HG03571 (cell line): ENCODE results near the gene MAP3K14.
A peak's percentile ranks its signal among the peaks of the same experiment; 100 is the strongest.
"Not testable (repeated sequence)": the region's sequence is repeated elsewhere in the genome, so short reads cannot be mapped to it uniquely, and the experiment has no call there.

Source experiments
- ATAC-seq: cut with Tn5 transposase; IDR thresholded peaks from one replicate; pipeline ENCODE4 v1.9.1; 2021; ENCODE audit not compliant: unreplicated experiment

The MAP3K14 gene

GRCh38 chr17:45316434-45317110 lies at the start of gene MAP3K14:
Gene MAP3K14, minus strand, starts transcription at chr17:45317020. Its CDS starts 26,275 bp downstream, at chr17:45290745.
- ATAC-seq, result peak; percentile 13

GRCh38 chr17:45366049-45366448 lies 49.2 kb upstream of the MAP3K14 start:
- ATAC-seq, result no peak

DNA sequence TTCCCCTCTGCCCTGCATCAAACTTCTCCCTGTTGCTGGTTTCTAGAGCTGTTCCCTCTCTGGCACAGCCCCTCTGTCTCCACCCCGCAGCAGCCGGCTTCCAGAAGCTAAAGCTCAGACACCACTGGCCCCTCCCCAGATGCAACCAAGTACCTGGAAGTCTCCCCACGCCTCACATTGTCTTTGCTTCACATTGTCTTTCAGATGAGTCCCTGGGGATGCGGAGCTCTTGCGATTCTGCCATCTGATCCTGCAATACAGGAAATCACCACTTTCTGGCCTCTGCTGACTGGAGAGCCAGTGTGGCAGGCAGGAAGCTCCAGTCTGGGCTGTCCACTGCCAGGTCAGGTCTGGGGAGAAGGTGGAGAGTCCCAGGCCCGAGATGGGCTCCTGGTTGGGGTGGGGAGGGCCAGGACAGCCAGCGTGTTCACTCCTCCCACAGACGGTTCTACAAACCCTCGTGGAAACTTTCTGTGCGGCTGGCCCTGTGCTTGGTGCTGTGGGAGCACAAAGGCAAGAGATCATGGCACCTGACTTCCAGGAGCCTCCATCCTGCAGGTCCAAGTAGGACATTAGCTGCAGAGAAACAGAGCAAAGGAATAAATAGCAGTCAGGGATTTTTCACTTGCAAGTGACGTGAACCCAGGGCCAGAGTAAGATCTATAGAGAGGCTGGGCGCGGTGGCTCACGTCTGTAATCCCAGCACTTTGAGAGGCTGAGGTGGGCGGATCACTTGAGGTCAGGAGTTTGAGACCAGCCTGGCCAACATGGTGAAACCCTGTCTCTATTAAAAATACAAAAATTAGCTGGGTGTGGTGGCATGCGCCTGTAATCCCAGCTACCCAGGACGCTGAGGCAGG lies 47.9 kb upstream of the MAP3K14 start:
- no peak for ATAC-seq

DNA sequence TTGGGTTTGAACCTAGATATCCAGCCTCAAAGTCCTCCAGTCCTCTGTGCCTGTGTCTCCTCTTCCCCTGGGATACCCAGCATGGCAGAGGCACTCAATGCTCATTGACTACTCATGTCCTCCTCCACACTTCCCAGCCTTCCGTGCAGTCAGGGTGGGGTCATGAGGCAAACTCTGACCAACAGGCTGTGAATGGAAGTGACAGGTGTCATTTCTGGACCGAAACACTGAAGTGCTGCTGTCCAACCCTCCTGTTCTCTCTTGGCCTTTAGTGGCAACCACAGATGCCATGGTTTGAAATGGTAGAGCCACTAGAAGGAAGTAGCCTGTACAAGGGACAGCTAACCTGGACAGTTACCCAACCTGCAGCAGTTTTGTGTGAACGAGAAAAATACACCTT lies 46.7 kb upstream of the MAP3K14 start:
- no peak for ATAC-seq

DNA sequence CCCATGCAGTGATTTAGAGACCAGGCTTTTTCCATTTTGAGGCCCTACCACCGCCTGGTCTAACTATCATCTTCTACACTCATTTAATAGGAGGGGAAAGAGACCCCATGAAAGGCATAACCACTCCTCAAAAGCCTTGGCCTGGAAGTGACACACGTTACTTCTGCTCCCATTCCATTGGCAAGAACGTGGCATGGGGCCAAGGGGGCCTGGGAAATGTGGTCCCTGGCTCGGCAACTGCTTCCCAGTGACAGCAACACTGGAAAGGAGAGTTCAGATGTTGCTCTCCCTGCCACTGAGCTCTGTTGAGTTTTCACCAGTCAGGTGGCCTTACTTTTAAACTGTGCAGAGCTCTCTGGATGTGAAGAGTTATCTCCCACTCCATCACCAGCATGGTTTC lies 45.2 kb upstream of the MAP3K14 start:
- no peak for ATAC-seq

- ATAC-seq, result no peak
Observed at GRCh38 chr17:45361451-45361850, 44.6 kb upstream of the MAP3K14 start.

DNA sequence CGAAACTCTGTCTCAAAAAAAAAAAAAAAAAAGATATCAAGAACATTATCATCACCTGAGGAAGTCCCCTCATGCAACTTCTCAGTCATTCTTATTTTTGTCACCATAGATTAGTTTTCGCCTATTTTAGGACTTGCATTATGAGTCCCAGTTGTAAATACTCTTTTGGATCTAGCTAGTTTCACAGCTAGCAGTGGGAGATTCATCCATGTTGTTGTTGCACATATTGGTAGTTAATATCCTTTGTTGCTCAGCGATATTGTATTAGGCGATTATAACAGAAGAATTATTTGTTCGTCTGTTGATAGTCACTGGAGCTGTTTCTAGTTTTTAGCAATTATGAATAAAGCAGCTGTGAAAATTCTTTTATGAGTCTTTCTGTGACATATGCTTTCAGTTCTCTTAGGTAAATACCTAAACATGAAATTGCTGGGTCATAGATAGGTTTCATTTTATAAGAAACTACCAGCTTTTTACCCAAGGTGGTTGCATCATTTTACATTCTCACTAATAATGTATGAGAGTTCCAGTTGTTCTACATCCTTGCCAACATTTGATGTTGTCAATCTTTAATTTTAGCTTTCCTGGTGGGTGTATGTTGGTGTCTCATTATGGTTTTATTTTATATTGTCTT lies 40.7 kb upstream of the MAP3K14 start:
- ATAC-seq, result no peak

GRCh38 chr17:45355087-45355486 lies 38.3 kb upstream of the MAP3K14 start:
- no peak for ATAC-seq

- no peak for ATAC-seq
Observed at GRCh38 chr17:45353043-45353442, 36.2 kb upstream of the MAP3K14 start.

GRCh38 chr17:45351831-45352230 lies 35.0 kb upstream of the MAP3K14 start:
- ATAC-seq, result no peak

DNA sequence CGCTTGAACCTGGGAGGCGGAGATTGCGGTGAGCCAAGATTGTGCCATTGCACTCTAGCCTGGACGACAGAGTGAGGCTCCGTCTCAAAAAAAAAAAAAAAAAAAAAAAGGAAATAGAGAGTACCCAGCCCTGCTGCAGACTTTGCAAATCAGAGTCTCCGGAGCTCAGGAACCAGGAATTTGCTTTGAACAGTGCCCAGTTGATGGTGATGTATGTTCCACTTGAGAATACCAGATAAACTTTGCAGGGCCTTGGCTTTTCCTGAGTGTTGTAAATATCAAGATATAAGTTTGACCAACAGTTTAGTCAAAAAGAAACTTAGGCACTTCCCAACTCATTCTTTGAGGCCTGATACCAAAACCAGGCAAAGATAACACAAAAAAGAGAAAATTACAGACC lies 30.6 kb upstream of the MAP3K14 start:
- ATAC-seq, result no peak

DNA sequence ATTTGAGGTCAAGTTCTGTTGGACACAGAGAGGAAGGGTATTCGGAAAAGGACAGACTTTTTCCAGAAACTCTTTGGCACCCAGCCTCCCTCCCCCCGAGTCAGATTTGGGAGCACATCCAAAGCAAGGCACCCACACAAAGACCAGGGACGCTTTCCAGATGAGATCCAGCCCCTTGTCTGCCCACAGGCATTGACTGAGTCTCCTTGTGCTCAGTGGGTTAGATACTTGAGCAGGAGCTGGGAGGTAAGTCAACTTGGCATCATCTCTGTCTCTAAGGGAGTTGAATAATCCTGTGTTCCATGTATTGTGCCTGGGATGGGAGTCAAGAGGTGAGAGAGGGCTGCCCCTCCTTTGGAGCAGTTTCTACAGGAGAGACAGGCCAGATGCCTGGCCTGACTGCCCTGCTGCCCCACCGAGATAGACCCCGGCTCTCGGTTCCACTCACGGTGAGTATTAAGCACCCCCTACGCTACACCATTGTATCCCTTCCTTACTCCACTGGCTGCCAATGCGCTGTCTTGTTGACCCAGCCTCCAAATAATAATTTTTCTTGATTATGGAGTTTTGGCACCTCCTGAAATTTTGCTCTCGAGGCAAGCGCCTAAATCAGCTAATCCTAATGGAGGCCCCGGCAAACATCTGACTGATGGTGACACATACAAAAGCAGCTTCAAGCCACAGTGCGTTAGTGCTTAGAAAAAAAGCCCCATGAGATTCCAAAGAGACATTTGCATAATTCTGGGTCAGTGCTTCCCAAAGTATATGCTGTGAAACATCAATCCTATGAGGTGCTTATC lies 29.6 kb upstream of the MAP3K14 start:
- ATAC-seq, result no peak

GRCh38 chr17:45345554-45346215 lies 28.9 kb upstream of the MAP3K14 start:
- ATAC-seq, result no peak

GRCh38 chr17:45345246-45345553 lies 28.4 kb upstream of the MAP3K14 start:
- no peak for ATAC-seq

- not testable (repeated sequence) for ATAC-seq
Observed at GRCh38 chr17:45343967-45344664, 27.3 kb upstream of the MAP3K14 start.

- no peak for ATAC-seq
Observed at GRCh38 chr17:45342871-45343526, 26.2 kb upstream of the MAP3K14 start.

DNA sequence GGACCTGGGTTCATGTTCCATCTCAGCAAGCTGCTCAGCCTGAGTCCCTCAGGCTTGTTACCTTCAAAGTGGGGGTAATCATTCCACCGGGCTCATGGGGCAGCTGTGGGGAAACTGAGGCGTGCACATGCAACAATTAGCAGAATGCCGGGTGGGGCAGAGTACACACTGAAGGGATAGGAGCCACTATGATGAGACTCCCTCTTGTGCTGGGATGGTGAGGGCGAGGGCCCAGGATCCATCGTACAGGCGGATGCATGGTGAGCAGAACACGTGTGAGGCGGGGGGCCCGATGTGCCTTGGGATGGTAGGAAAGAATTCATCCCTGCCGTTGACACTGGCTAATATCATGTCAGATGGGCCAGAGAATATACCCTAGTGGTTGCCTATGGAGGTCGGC lies 25.5 kb upstream of the MAP3K14 start:
- ATAC-seq, result no peak

GRCh38 chr17:45341533-45342158 lies 24.8 kb upstream of the MAP3K14 start:
- no peak for ATAC-seq
